ENCODE measurements around the gene JAKMIP1.
"Not testable (repeated sequence)": the region's sequence is repeated elsewhere in the genome, so short reads cannot be mapped to it uniquely, and the experiment has no call there.

JAKMIP1 gene

DNA sequence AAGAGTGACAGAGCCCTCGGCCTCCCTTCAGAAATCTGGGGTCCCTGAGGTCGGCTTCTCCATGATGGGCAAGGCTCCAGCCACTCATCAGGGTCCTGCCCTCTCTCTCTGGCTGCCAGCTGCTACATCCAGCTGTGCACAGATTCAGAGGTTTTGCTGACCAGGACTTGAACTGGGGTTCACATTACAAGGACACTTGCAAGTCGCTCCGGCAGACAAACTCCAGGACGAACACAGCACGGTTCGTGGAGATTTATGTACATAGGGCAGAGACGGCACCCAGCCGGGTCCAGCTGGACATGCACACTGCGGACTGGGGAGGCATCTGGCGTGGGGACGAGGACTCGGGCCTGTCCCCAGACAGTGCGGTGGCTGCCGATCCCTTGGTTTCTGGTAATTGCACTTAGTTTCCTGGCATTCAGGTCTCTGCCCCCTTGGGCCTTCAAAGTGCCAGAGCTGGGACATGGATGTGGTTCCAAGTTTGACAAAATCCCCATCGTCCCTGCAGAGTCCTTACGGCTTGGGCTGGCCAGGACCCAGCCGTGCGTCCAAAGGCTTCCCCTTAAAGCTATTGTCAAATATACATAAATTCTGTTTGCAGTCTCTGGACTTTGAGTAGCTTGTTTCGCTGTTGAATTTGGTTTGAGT is 175.9 kb downstream of the JAKMIP1 start:
- DNase-seq (ENCODE audit: low read depth, low spot score), result no peak
- no peak overlapping the region for H3K27ac ChIP-seq

DNA sequence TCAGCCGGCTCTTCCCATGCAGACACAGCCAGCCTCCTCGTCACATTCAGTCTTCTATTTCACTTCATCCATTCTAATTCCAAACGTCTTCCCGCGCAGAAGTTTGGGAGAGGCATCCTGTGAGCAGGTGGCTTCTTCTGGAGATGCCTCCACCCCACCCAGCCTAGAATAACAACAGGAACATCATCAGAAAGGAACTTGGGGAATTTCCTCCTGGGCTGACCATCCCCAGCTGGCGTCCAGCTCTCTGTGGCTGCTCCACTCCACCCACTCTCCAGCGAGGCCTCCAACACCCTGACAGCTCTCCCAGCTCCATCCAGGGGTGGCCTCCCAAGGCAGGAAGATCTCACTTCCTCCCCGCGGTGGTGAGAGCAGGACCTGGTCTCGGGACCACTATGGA is 176.6 kb downstream of the JAKMIP1 start:
- no peak for DNase-seq (ENCODE audit: low read depth, low spot score)
- no peak overlapping the region for H3K27ac ChIP-seq

DNA sequence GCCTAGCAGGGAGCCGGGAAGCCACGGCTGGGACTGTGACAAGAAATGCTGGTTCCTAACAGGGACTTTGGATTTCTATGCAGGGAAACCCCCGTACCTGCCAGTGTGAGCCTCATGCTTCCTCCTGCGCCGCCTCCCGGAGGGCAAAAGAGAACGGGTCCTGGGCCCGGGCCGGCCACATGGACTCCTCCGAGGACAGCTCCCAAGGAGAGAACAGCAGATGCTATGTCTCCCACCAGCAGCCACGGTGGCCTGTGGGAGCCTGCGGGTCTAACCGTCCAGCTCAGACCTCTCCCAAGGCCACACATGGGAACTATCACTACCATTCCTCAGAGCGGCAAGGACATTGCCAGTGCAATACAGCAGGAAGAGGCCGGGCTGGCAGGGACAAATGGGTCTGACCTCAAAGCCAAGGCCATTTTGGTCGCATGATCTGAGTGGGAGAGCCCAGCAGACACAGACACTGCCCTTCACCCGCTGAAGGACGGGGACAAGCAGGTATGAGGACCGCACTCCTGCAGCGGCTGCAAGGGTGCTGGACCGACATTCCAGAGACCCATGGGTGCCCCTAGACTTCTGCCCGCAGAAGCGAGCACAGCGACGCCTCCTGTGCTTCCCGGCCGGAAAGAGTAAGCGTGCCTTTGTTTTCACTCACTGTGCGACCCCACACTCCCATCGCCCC is 177.6 kb downstream of the JAKMIP1 start:
- no peak overlapping the region for H3K27ac ChIP-seq
- no peak for DNase-seq (ENCODE audit: low read depth, low spot score)

DNA sequence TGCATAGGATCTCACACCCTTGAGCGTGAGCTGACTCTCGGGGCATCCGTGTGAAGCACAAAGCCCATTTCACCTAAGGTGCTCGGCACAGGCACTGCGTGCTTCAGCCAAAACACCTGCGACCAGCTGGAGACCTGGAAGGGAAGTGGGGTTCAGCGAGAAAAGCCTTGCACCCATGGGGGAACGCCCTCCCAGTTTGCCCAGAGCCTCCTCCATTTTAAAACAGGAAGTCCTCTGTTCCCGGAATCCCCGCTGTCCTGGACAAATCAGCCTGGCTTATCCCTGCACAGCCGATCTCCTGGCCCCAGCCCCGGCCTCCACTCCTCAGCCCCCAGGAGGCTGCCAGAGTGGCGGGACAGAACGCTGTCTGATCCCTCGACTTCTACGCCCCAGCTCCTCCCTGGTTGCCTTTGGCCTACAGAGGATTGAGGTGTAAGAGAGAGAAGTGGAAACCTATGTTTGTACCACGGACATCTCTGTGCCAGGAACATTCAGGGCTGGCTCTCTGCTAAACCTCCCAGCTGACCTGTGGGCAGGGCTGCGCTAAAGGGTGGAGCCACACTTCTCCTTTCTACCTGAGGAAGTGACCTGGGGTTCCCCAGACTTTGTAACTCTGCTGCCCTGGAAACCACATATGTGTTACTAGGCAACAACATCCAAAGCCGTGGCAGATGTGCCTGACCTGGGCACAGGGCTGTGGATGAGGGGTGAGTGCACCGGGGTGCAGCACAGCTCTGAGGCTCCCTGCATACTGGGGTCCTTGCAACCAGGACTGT is 178.3 kb downstream of the JAKMIP1 start:
- DNase-seq (ENCODE audit: low read depth, low spot score), result no peak
- H3K27ac ChIP-seq, result no peak overlapping the region

DNA sequence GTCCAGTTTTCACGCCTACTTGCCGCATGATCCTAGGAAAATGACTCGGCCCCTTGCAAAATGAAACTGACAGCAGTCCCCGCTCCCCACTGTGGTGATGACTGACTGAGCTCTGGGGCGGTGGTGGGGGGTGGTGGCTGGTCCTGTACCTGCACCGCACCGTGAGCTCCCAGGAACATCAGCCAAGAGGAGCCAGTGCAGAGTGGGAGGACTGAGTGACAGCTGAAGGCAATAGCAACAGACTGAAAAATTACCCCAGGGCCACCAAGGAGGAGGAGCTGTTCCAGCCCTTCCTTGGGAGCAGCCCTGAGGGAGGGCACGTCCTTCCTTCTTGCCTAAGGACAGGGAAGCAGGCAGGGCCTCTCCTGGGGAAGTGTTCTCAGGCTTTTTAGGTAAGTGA is 179.7 kb downstream of the JAKMIP1 start:
- no peak overlapping the region for H3K27ac ChIP-seq
- DNase-seq (ENCODE audit: low read depth, low spot score), result no peak

DNA sequence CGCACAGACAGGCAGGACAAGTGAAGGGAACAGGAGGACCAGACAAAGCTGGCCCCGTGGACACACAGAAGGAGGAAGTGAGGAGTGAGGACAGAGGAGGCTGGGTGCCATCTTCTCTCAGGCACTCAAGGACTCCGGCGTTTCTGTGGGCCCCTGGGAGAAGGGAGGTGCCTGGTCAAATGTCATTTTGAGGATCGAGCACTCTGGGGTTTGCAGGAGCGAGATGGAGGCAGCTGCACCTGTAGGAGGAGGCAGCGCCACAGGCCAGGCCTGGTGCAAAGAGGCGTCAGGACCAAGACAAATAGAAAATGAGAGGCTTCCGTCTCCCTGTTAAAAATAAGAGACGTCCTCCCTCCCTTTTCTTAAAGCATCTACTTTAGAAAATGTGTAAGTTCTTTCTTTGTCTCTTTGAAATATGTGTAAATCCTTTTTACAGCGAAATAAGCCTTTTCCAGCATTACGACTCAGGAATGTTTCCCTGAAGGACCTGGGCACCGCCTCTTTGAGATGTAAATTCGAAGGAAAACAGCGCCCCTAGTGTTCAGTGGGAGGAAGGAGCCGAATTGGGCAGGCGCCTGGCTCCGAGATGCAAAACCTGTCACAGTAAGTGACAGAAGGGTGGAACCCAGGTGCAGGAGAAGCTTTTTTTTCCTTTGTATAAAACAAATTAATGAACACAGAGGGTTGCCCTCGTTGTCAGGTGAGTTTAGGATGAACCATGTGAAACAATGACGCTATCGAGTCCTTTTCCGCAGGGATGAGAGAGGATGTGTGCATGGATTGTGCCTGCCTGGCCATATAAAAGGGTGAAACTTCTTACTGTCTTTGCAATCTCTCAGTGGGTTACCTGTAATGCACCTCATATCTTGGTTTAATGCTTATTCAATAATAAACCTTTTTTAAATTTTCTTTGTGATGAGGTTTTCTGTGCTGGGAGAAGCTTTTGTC is 180.8 kb downstream of the JAKMIP1 start:
- H3K27ac ChIP-seq, result no peak overlapping the region
- no peak for DNase-seq (ENCODE audit: low read depth, low spot score)

- no peak within 1 kb of the TSS for H3K27ac ChIP-seq
- no peak for DNase-seq (ENCODE audit: low read depth, low spot score)
Measured at GRCh38 chr4:6018331-6018730, 182.0 kb downstream of the JAKMIP1 start, which contains the start of gene C4orf50. Gene C4orf50 (minus strand): TSS chr4:6018431.

- no peak for DNase-seq (ENCODE audit: low read depth, low spot score)
- H3K27ac ChIP-seq, result no peak overlapping the region
Measured at GRCh38 chr4:6017800-6018199, 182.5 kb downstream of the JAKMIP1 start.

GRCh38 chr4:6017030-6017429 is 183.3 kb downstream of the JAKMIP1 start:
- DNase-seq (ENCODE audit: low read depth, low spot score), result no peak
- H3K27ac ChIP-seq, result no peak overlapping the region

DNA sequence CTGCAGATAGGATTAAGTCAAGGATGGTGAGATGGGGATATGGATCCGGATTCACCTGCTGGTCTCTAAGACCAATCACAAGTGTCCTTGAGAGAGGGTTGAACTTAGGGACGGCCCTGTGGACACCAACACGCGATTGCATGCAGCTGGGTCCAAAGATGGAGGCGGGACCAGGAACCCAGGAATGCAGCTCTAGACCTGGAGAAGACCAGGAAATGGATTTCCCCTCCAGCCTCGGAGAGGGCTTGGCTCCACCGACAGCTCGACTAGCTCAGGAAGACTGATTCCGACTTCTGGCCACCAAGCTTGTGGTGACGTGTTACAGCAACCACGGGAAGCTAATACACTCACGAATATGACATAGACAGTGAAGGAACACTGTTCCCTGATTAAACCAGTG is 186.8 kb downstream of the JAKMIP1 start:
- no peak overlapping the region for H3K27ac ChIP-seq
- no peak for DNase-seq (ENCODE audit: low read depth, low spot score)

GRCh38 chr4:6012200-6012599 is 188.1 kb downstream of the JAKMIP1 start:
- H3K27ac ChIP-seq, result no peak overlapping the region

DNA sequence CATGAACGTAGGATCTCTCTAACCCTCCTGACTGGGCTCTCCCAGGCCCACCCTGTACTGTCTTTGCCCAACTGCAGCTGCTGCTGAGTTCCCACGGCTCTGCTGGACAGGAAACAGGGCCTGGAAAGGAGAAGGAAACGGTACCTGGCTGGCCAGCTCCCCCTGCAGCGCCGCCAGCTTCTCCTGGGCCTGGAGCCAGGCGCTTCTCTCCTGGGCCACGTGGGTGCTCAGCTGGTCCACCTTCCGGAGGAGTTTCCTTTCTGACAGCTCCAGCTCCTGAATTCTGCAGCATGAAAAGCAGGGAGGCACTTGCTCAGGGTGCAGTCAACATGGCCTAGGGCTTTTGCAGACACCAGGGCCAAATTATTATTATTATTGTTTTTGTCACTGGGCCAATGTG is 188.7 kb downstream of the JAKMIP1 start:
- H3K27ac ChIP-seq, result no peak overlapping the region
- DNase-seq (ENCODE audit: low read depth, low spot score), result no peak

More at GRCh38 chr4:6012200-6012599, 188.1 kb downstream of the JAKMIP1 start:
- DNase-seq (ENCODE audit: low read depth, low spot score), result no peak

- DNase-seq (ENCODE audit: low read depth, low spot score), result no peak
Measured at GRCh38 chr4:6011271-6011671, 189.1 kb downstream of the JAKMIP1 start.

GRCh38 chr4:6010789-6011188 is 189.6 kb downstream of the JAKMIP1 start:
- H3K27ac ChIP-seq, result no peak overlapping the region
- DNase-seq (ENCODE audit: low read depth, low spot score), result no peak

More at GRCh38 chr4:6011271-6011671, 189.1 kb downstream of the JAKMIP1 start:
- no peak overlapping the region for H3K27ac ChIP-seq

DNA sequence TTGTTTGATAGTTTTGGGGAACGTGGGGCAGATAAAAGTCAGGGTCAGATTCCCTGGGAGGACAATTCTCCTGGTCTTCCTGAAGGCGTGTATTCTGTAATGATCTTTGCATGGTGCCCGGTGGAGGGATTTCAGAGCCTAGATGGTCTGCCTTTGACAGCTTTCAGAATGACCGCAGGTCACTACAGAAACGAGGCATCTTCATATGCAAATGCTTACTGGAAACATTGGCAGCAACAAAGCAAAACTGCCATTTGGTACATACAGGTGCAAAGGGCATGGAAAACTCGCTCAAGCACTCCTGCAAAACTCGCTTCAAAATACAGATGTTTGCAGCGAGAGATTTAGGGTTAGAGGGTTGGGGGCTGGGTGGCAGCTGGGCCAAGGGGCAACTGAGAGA is 190.9 kb downstream of the JAKMIP1 start:
- no peak overlapping the region for H3K27ac ChIP-seq
- DNase-seq (ENCODE audit: low read depth, low spot score), result no peak

GRCh38 chr4:6008766-6009385 is 191.5 kb downstream of the JAKMIP1 start:
- no peak for DNase-seq (ENCODE audit: low read depth, low spot score)
- H3K27ac ChIP-seq, result no peak overlapping the region

DNA sequence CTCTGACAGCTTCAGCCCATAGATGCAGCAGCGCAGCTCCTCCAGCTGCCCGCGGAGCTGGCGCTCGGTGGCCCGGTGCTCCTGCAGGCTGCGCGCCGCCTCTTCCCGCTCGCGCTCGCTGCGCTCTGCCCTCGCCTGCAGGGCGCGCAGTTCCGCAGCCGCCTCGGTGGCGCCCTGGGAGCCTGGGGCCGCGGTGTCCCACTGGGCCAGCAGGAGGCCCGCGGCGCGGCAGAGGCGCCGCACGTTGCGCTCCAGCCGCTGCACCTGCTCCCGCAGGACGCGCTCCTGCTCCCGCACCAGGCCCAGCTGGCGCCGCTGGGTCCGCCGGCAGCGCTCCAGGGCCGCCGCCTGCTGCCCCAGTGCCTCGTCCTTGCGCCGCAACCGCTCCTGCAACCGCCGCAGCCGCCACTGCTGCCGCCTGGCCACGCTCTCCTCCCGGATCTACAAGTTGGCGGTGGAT is 192.2 kb downstream of the JAKMIP1 start:
- DNase-seq (ENCODE audit: low read depth, low spot score), result no peak

GRCh38 chr4:6005175-6005574 is 195.2 kb downstream of the JAKMIP1 start:
- DNase-seq (ENCODE audit: low read depth, low spot score), result no peak
- H3K27ac ChIP-seq, result no peak overlapping the region

More for the DNA sequence above, 192.2 kb downstream of the JAKMIP1 start:
- H3K27ac ChIP-seq, result no peak overlapping the region

DNA sequence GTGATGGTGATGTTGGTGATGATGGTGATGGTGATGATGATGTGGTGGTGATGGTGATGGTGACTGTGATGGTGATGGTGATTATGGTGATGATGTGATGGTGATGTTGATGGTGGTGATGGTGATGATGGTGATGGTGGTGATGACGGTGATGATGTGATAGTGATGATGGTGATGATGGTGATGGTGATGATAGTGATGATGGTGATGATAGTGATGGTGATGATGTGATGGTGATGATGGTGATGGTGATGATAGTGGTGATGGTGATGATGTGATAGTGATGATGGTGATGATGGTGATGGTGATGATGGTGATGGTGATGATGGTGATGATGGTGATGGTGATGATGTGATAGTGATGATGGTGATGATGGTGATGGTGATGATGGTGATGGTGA is 196.9 kb downstream of the JAKMIP1 start:
- DNase-seq (ENCODE audit: low read depth, low spot score); H3K27ac ChIP-seq: not testable (repeated sequence)

GRCh38 chr4:6002926-6003325 is 197.4 kb downstream of the JAKMIP1 start:
- DNase-seq (ENCODE audit: low read depth, low spot score), result no peak
- no peak overlapping the region for H3K27ac ChIP-seq
